CD8-positive, alpha-beta memory T cell (primary cell): Measurements from ENCODE around the gene CDK14. TPM values are rescaled to one million over a fixed set of nuclear protein-coding genes. Genes with fewer than 3 reads are reported as not detected.
"Not testable (repeated sequence)": the region's sequence is repeated elsewhere in the genome, so short reads cannot be mapped to it uniquely, and the experiment has no call there.

Experiments used
- CTCF ChIA-PET: fragments of 350-600 bp; sonication (Branson Sonifier 250); formaldehyde crosslinking; loops from one replicate; lab custom pipeline; 2021; ENCODE audit warnings: antibody characterized with exemption; lab: Charles Lee
- POLR2A ChIA-PET: fragments of 350-600 bp; sonication (Branson Sonifier 250); formaldehyde crosslinking; loops from one replicate; lab custom pipeline; 2021; ENCODE audit warnings: antibody characterized with exemption; lab: Charles Lee
- DNase-seq, 5 donors: peaks; one replicate each; pipeline versions ENCODE4 v3.0.0 to v3.0.0-alpha.2; 2020 to 2022; ENCODE audit warnings: mixed read lengths in 1 of 5
- H3K27ac ChIP-seq: one replicate; pipeline ENCODE4 v1.7.0; 2013; ENCODE audit warnings: low read depth, mild to moderate bottlenecking, low read length, moderate library complexity
- H3K27me3 ChIP-seq: 2 replicates; pipeline ENCODE4 v1.7.0; 2013; ENCODE audit warnings: low read length, mild to moderate bottlenecking; ENCODE audit not compliant: insufficient read depth, poor library complexity, severe bottlenecking
- H3K36me3 ChIP-seq: 2 replicates; pipeline ENCODE4 v1.7.0; 2013; ENCODE audit warnings: mild to moderate bottlenecking, low read length, moderate library complexity; ENCODE audit not compliant: insufficient read depth
- H3K4me1 ChIP-seq: 2 replicates; pipeline ENCODE4 v1.7.0; 2013; ENCODE audit warnings: mild to moderate bottlenecking, low read length, moderate library complexity; ENCODE audit not compliant: insufficient read depth
- H3K4me3 ChIP-seq: 2 replicates; pipeline ENCODE4 v1.7.0; 2013; ENCODE audit warnings: mild to moderate bottlenecking, low read length
- H3K9me3 ChIP-seq: 2 replicates; pipeline ENCODE4 v1.7.0; 2013; ENCODE audit warnings: mild to moderate bottlenecking, low read length
- H3K27ac Mint-ChIP-seq, 8 donors: one replicate each; pipeline ENCODE4 v1.8.0; 2020 to 2021; ENCODE audit warnings: mixed read lengths in 8 of 8, mild to moderate bottlenecking in 6 of 8, inconsistent platforms in 3 of 8, moderate library complexity in 3 of 8
- H3K27me3 Mint-ChIP-seq, 2 donors: one replicate each; pipeline ENCODE4 v1.8.0; 2020 to 2021; ENCODE audit warnings: mixed read lengths in 2 of 2, mild to moderate bottlenecking in 1 of 2, moderate library complexity in 1 of 2
- H3K36me3 Mint-ChIP-seq, 3 donors: one replicate each; pipeline ENCODE4 v1.8.0; 2020 to 2021; ENCODE audit warnings: mixed read lengths in 3 of 3, inconsistent platforms in 1 of 3, mild to moderate bottlenecking in 1 of 3
- H3K4me1 Mint-ChIP-seq, 3 donors: one replicate each; pipeline ENCODE4 v1.8.0; 2020 to 2021; ENCODE audit warnings: mixed read lengths in 3 of 3, inconsistent platforms in 1 of 3, mild to moderate bottlenecking in 1 of 3
- H3K4me3 Mint-ChIP-seq, 7 donors: one replicate each; pipeline ENCODE4 v1.8.0; 2020 to 2021; ENCODE audit warnings: mixed read lengths in 7 of 7, mild to moderate bottlenecking in 6 of 7, moderate library complexity in 4 of 7, inconsistent platforms in 2 of 7
- H3K9me3 Mint-ChIP-seq, 5 donors: one replicate each; pipeline ENCODE4 v1.8.0; 2020 to 2022; ENCODE audit warnings: mixed read lengths in 5 of 5, mild to moderate bottlenecking in 3 of 5, moderate library complexity in 2 of 5, inconsistent platforms in 1 of 5
- polyA plus RNA-seq: library from polyadenylated mRNA; unstranded; fragments of 300-500 nt; fragmentation: Illumina TruSeq; gene quantifications from one replicate; pipeline ENCODE4 v1.2.3, GENCODE V29; 2021
- total RNA-seq, 2 experiments: library from RNA; stranded (reverse); gene quantifications; one replicate each; pipeline ENCODE4 v1.2.3, GENCODE V29; 2021

Gene CDK14
- total and polyA plus RNA-seq, 3 experiments from 2014 or later, result 0.05 to 0.20 TPM; not detected in 1

GRCh38 chr7:90735611-90736280 lies 139.6 kb downstream of the CDK14 start:
- H3K27me3 ChIP-seq, H3K27me3 Mint-ChIP-seq, H3K27ac Mint-ChIP-seq, H3K36me3 Mint-ChIP-seq, H3K9me3 ChIP-seq, H3K4me3 Mint-ChIP-seq, CTCF ChIA-PET, H3K4me3 ChIP-seq, H3K4me1 ChIP-seq, H3K4me1 Mint-ChIP-seq, POLR2A ChIA-PET, H3K36me3 ChIP-seq, H3K27ac ChIP-seq, DNase-seq: not testable (repeated sequence)
- H3K9me3 Mint-ChIP-seq, result peaks cover 0 to 20% (median 15%) of the 10 kb centered on the region in 5 donors

- H3K36me3 Mint-ChIP-seq, result no peaks in the 10 kb centered on the region
- no peak for DNase-seq
- Histone ChIP-seq H3K27me3 (no peaks in the 10 kb centered on the region), H3K4me3 (no peak overlapping the region), H3K4me1 (no peaks in the 10 kb centered on the region), H3K36me3 (no peaks in the 10 kb centered on the region), H3K9me3 (no peaks in the 10 kb centered on the region), H3K27ac (no peak overlapping the region)
- H3K27me3 Mint-ChIP-seq, result peaks cover 0 to 2% of the 10 kb centered on the region in 2 donors
- H3K9me3 Mint-ChIP-seq, result peaks cover 0 to 16% (median 12%) of the 10 kb centered on the region in 5 donors
- no peaks in the 10 kb centered on the region for H3K4me1 Mint-ChIP-seq
- POLR2A ChIA-PET, result no interaction called here
- H3K4me3 Mint-ChIP-seq, result no peak overlapping the region
- CTCF ChIA-PET, result no interaction called here
- H3K27ac Mint-ChIP-seq, result no peak overlapping the region
These were observed 140.2 kb downstream of the CDK14 start for GRCh38 chr7:90736316-90736715.

GRCh38 chr7:90736968-90737939 lies 141.1 kb downstream of the CDK14 start:
- no peaks in the 10 kb centered on the region for H3K36me3 ChIP-seq
- H3K27me3 ChIP-seq, result no peaks in the 10 kb centered on the region
- H3K9me3 ChIP-seq, result no peaks in the 10 kb centered on the region
- H3K27ac ChIP-seq, result no peak overlapping the region
- CTCF ChIA-PET, result no interaction called here
- POLR2A ChIA-PET, result no interaction called here
- Mint-ChIP-seq H3K9me3 (peaks cover 0 to 10% (median 8%) of the 10 kb centered on the region in 5 donors), H3K36me3 (no peaks in the 10 kb centered on the region), H3K4me1 (no peaks in the 10 kb centered on the region), H3K27me3 (peaks cover 0 to 2% of the 10 kb centered on the region in 2 donors), H3K4me3 (no peak overlapping the region), H3K27ac (no peak overlapping the region)
- no peak for DNase-seq
- no peak overlapping the region for H3K4me3 ChIP-seq
- no peaks in the 10 kb centered on the region for H3K4me1 ChIP-seq

- Histone ChIP-seq H3K36me3 (no peaks in the 10 kb centered on the region), H3K4me1 (no peaks in the 10 kb centered on the region), H3K9me3 (no peaks in the 10 kb centered on the region), H3K27ac (no peak overlapping the region), H3K27me3 (no peaks in the 10 kb centered on the region), H3K4me3 (no peak overlapping the region)
- DNase-seq, result no peak
- H3K4me3 Mint-ChIP-seq, result no peak overlapping the region
- H3K4me1 Mint-ChIP-seq, result no peaks in the 10 kb centered on the region
- H3K36me3 Mint-ChIP-seq, result no peaks in the 10 kb centered on the region
- ChIA-PET POLR2A (no interaction called here), CTCF (no interaction called here)
- peaks cover 0 to 10% (median 2%) of the 10 kb centered on the region in 5 donors for H3K9me3 Mint-ChIP-seq
- H3K27ac Mint-ChIP-seq, result no peak overlapping the region
- H3K27me3 Mint-ChIP-seq, result peaks cover 0 to 2% of the 10 kb centered on the region in 2 donors
These were observed 142.1 kb downstream of the CDK14 start for GRCh38 chr7:90738249-90738648.

- ChIA-PET CTCF (no interaction called here), POLR2A (no interaction called here)
- H3K27me3 ChIP-seq, result no peaks in the 10 kb centered on the region
- H3K9me3 ChIP-seq, result no peaks in the 10 kb centered on the region
- H3K27ac ChIP-seq, result no peak overlapping the region
- DNase-seq, result no peak
- H3K36me3 ChIP-seq, result no peaks in the 10 kb centered on the region
- no peak overlapping the region for H3K27ac Mint-ChIP-seq
- no peaks in the 10 kb centered on the region for H3K9me3 Mint-ChIP-seq
- H3K27me3 Mint-ChIP-seq, result no peaks in the 10 kb centered on the region
- H3K4me1 ChIP-seq, result no peaks in the 10 kb centered on the region
- no peak overlapping the region for H3K4me3 ChIP-seq
- H3K4me3 Mint-ChIP-seq, result no peak overlapping the region
- H3K4me1 Mint-ChIP-seq, result no peaks in the 10 kb centered on the region
- no peaks in the 10 kb centered on the region for H3K36me3 Mint-ChIP-seq
These were observed 143.6 kb downstream of the CDK14 start for GRCh38 chr7:90739716-90740115.

DNA sequence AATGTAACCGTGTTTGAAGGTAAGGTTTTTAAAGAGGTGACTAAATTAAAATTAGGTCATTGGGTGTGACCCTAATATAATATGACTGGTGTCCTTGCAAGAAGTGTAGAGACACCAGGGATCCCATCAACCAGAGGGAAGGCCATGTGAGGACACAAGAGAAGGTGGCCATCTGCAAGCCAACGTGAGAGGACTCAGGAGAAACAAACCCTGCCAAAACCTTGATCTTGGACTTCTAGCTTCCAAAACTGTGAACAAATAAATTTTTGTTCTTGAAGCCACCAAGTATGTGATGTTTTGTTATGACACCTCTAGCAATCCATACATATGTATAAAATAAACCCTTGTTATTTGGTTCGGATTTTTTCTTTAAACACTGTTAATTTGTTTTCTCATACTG lies 144.3 kb downstream of the CDK14 start:
- Mint-ChIP-seq H3K4me3 (no peak overlapping the region), H3K9me3 (peaks cover 0 to 2% (median 0%) of the 10 kb centered on the region in 5 donors), H3K27me3 (no peaks in the 10 kb centered on the region), H3K36me3 (no peaks in the 10 kb centered on the region), H3K4me1 (no peaks in the 10 kb centered on the region), H3K27ac (no peak overlapping the region)
- Histone ChIP-seq H3K36me3 (no peaks in the 10 kb centered on the region), H3K9me3 (no peaks in the 10 kb centered on the region), H3K4me3 (no peak overlapping the region), H3K27ac (no peak overlapping the region), H3K27me3 (no peaks in the 10 kb centered on the region), H3K4me1 (no peaks in the 10 kb centered on the region)
- CTCF ChIA-PET, result no interaction called here
- POLR2A ChIA-PET, result no interaction called here
- no peak for DNase-seq

DNA sequence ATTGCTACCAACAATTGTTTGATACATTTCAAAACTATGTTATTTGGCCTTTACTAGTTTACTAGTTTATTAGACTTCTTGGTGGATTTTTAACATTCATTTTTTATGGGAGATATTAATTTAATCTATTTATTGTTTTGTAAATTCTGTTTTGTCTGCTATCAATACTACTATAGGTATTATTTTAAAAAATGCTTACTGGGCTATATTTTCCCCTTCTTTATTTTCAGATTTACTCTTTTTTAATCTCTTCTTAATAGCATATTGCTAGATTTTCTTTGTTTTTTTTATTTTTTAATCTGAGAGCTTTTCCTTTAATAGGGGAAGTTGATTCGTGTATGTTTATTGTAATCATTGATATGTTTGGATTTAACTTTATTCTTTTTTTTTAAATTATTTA lies 147.5 kb downstream of the CDK14 start:
- DNase-seq, result no peak
- Mint-ChIP-seq H3K9me3 (peaks cover 0 to 2% (median 0%) of the 10 kb centered on the region in 5 donors), H3K27me3 (no peaks in the 10 kb centered on the region), H3K27ac (no peak overlapping the region), H3K4me3 (no peak overlapping the region), H3K4me1 (no peaks in the 10 kb centered on the region), H3K36me3 (no peaks in the 10 kb centered on the region)
- ChIA-PET POLR2A (no interaction called here), CTCF (no interaction called here)
- no peaks in the 10 kb centered on the region for H3K27me3 ChIP-seq
- H3K4me3 ChIP-seq, result no peak overlapping the region
- H3K27ac ChIP-seq, result no peak overlapping the region
- no peaks in the 10 kb centered on the region for H3K4me1 ChIP-seq
- no peaks in the 10 kb centered on the region for H3K9me3 ChIP-seq
- H3K36me3 ChIP-seq, result no peaks in the 10 kb centered on the region

- H3K4me3 Mint-ChIP-seq, result no peak overlapping the region
- Histone ChIP-seq H3K36me3 (no peaks in the 10 kb centered on the region), H3K4me3 (no peak overlapping the region), H3K4me1 (no peaks in the 10 kb centered on the region), H3K9me3 (no peaks in the 10 kb centered on the region), H3K27ac (no peak overlapping the region), H3K27me3 (no peaks in the 10 kb centered on the region)
- CTCF ChIA-PET, result no interaction called here
- POLR2A ChIA-PET, result no interaction called here
- H3K27ac Mint-ChIP-seq, result no peak overlapping the region
- no peak for DNase-seq
- no peaks in the 10 kb centered on the region for H3K27me3 Mint-ChIP-seq
- H3K9me3 Mint-ChIP-seq, result peaks cover 0 to 2% (median 0%) of the 10 kb centered on the region in 5 donors
- no peaks in the 10 kb centered on the region for H3K4me1 Mint-ChIP-seq
- H3K36me3 Mint-ChIP-seq, result no peaks in the 10 kb centered on the region
These were observed 151.4 kb downstream of the CDK14 start for GRCh38 chr7:90747516-90747915.
